ENCODE data around the gene SELENOO.
"Not testable (repeated sequence)": the region's sequence is repeated elsewhere in the genome, so short reads cannot be mapped to it uniquely, and the experiment has no call there.

SELENOO gene

DNA sequence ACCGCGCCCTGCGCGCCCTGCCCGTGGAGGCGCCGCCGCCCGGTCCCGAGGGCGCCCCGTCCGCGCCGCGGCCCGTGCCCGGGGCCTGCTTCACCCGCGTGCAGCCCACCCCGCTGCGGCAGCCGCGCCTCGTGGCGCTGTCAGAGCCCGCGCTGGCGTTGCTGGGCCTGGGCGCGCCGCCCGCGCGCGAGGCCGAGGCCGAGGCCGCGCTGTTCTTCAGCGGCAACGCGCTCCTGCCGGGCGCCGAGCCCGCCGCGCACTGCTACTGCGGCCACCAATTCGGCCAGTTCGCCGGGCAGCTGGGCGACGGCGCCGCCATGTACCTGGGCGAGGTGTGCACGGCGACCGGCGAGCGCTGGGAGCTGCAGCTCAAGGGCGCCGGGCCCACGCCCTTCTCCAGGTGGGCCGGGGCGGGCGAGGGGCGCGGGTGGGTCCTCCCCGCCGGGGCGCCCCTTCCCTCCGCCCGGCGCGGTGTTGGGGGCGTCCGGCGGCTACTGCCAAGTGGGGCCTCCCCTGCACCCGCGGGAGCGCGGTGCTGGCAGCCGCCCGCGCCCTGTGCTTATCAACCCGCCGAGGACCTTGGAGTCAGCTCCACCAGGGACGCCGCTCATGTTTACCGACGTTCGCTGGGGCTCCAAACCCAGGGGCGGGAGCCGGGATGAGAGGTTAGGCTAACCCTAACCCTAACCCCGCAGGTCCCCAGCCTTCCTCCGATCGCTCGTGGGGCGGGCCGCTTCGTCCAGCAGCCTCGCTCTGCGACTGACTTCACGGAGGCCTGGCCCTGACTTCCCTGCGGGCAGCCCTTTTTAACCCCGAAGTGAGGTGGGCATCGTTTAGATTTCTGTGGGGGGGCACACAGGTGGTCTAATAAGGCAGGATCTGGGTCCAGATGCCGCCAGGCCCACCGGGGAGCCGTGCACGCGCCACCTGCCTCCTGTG, 649 bp downstream of the SELENOO start:
- no peak for DNase-seq (ENCODE audit: low read depth in 2 of 2)

DNA sequence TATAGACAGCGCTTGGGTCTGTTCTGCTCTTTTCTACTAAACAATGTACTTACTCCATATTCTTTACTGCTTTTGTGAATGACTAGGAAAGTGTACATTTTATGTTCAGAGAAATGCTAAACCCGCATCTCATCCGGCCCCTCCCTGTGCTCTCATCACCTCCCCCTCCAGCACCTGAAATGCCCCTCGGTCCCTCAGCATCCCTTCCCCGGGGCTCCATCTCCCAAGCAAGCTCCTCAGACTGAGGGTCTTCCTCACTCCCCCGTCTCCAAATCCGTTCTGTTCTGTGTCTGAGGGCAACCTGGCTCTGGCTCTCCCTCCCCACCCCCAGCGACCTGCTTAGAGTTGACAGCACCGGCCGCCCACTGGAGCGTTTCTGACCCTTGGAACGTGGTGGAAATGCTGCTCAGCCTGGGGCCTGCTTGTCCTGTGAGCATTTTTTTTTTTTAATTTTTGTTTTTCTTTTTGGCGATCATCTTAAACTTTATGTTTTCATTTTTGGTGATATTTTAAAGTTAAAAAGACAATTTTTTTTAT, 1.4 kb downstream of the SELENOO start:
- no peak for DNase-seq (ENCODE audit: low read depth in 2 of 2)

DNA sequence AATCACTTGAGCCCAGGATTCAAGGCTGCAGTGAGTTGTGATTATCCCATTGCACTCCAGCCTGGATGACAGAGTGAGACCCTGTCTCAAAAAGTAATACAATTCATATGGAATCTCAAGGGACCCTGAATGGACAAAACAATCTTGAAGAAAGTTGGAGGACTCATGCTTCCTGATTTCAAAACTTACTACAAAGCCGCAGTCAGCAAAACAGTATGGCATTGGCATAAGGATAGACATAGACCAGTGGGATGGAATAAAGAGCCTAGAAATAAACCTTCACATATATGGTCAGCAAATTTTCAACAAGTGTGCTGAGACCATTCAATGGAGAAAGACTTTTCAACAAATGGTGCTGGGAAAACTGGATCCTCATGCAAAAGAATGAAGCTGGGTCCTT, 2.5 kb downstream of the SELENOO start:
- DNase-seq (ENCODE audit: low read depth in 2 of 2): no peak

DNA sequence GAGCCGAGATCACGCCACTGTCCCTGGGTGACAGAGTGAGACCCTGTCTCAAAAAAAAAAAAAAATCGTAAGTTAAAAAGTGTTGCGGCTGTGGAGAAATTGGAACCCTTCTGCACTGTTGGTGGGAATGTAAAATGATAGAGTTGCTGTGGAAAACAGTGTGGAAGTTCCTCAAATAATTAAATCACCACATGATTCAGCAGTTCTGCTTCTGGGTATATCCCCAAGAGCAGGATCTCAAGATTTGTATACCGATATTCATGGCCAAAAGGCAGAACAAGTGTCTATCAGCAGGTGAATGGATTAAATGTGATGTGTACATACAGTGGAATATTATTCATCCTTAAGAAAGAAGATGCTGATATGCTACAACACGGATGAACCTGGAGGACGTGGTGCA, 3.8 kb downstream of the SELENOO start:
- no peak for DNase-seq (ENCODE audit: low read depth in 2 of 2)

DNA sequence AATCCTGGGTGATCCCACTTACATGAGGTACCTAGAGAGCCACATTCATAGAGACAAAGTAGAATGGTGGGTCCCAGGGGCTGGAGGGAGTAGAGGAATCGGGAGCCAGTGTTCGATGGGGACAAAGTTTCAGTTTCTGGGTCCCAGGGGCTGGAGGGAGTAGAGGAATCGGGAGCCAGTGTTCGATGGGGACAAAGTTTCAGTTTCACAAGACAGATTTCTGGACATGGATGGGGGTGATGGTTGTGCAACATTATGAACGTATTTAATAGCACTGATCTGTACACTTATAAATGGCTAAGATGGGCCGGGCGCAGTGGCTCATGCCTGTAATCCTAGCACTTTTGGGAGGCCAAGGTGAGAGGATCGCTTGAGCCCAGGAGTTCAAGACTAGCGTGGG, 4.2 kb downstream of the SELENOO start:
- DNase-seq (ENCODE audit: low read depth in 2 of 2): not testable (repeated sequence)

DNA sequence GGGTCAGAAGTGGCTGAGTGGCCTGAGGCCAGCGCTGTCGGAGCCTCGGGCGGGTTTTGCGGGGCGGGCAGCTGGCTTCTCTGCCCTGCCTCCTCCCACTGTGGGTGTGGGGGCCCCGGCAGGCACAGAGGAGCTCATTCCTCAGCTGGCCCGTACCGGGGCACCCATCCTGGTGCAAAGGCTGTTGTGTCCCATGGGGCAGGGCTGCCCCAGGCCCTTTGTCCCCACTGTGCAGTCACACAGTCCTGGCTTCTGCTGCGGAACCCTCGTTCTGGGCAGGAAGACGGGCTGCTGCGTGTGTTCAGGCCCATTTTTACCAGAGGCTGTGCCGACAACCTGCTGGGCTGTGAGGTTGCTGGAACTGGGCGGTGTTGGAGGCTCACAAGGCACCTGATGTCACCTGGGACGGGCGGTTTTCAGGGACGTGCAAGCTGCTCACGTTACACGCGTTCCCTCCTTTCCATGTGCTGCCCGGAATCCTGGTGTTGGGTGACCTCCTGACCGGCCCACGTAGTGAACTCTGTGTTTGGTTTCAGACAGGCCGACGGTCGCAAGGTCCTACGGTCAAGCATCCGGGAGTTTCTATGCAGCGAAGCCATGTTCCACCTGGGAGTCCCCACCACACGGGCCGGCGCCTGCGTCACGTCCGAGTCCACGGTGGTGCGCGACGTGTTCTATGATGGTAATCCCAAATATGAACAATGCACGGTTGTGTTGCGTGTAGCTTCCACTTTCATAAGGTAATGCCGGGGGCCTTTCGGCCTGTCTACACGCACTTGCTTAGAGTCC, 5.2 kb downstream of the SELENOO start:
- DNase-seq (ENCODE audit: low read depth in 2 of 2): no peak

DNA sequence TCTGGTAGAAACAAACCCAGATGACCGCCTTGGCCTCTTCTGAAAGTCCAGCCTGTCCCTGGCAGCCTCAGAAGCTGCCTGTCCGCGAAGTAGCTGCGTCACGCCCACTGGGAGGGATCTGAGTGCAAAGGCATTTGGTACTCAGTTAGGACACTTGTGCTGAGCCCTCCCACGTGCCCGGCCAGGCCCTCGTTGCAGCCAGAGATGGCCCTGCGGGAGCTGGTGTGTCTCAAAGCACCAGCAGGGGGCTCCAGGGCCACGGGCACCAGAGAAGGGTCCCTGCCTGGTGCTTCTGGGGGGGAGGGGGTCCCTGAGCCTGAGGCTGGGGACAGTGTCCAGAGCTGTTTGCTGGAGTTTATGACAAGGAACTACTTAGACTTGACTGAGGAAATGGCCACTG, 5.8 kb downstream of the SELENOO start:
- DNase-seq (ENCODE audit: low read depth in 2 of 2): no peak

DNA sequence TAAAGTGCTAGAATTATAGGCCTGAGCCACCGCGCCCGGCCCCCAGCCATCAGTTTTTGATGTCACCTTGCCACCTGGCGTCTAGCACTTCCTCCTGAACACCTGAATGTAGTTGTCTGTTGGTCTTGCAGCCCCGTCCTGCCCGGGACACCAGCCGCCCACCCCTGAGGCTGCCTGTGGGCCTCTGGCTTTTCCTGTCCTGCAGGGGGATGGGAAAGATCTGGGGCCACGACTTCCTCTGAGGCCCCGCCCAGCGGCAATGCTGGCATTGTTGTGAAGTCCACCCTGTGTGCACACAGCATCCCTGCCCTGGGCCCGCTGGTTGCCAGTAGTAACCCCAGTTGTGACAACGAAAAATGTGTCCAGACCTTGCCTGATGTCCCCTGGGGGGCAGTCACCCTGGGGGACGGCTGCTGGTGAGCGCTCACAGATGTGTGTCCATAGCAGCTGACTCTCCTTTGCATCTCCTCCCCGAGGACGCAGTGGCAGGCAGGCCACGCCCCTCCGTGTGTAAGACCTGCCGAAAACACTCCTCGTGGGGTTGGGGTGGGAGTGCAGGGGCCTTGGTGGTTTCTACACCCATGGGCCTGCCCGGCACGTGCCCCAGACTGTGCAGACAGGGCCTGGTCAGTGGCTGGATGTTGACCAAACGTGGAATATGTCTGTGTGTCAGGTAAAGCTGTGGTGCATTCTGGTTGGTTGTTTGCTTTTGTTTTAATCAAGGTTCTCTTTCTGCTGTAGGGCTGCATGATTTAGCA, 6.8 kb downstream of the SELENOO start:
- DNase-seq (ENCODE audit: low read depth in 2 of 2): no peak

DNA sequence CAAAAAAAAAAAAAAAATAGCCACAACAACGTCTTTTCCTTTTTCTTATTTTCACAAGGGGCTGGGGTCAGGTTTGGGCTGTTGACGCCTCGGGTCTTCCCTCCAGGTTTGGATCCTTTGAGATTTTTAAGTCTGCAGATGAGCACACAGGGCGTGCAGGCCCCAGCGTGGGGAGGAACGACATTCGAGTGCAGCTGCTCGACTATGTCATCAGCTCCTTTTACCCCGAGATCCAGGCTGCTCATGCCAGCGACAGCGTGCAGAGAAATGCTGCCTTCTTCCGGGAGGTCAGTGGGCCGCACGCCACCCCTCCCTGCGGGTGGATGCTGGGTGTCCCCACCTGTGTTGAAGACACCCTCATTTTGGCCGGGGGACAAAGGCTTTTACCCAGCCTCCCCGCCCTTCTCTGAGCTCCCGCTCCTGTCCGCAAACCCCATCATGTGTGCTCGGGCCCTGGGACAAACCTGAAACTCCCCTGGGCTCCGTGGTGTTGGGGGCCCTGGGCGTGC, 7.7 kb downstream of the SELENOO start:
- no peak for DNase-seq (ENCODE audit: low read depth in 2 of 2)

DNA sequence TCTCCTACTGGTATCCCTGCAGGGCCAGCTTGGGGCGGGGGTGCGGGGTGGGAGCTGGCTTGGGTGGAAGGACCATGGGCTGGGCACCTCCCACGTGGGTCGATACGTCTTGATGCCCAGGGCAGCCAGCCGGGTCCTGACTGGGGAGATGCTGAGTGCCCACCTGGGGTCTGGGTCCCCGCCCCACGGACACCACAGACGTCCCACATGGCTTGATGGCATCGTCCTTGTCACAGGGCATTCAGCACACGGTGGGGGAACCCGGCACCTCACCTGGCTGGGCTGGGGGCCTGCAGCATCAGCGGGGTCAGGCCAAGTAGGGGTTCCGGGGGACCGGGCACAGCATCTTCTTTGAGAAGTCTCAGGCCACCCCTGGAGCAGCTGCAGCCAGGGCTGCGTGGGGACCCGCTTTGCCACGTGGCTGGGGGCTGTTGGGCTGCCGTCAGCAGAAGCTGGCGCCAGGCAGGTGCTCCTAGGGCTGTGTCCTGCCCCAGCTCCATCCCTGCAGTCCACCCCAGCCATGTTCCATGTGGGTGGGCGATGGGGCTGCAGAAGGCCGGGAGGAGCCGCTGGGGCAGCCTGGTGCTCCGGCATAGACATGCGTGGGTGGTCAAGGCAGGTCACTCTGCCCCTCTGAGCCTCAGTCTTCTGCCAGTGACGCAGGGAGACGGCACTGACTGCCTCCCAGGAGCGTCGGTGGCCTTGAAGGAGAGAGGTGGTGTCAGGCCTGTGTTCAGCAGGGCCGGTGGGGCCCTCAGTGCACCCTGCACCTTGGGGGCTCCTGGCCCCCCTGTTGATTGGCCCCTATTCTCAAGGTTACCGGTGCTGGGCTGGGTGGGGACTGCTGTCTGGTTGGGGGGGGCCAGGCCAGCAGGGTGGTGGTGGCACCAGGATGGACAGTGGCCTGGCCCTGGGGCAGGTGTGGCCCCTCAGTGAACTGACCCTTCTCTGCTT, 8.4 kb downstream of the SELENOO start:
- no peak for DNase-seq (ENCODE audit: low read depth in 2 of 2)

DNA sequence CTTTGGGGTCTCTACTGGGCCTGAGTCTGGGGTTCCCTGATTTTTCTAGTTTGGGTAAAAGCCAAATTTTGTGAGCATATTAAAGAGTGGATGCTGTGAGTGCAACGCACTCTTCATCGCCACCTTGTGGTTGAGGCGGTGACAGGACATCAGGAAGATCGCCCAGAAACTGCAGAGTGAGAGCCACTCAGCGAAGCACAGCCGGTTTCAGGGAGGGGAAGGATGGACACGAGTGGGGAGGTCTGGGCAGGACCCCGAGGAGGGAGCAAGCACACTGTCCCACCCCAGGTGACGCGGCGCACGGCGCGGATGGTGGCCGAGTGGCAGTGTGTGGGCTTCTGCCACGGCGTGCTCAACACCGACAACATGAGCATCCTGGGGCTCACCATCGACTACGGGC, 9.1 kb downstream of the SELENOO start:
- peak; percentile 42 to 52 for DNase-seq (ENCODE audit: low read depth in 2 of 2)

DNA sequence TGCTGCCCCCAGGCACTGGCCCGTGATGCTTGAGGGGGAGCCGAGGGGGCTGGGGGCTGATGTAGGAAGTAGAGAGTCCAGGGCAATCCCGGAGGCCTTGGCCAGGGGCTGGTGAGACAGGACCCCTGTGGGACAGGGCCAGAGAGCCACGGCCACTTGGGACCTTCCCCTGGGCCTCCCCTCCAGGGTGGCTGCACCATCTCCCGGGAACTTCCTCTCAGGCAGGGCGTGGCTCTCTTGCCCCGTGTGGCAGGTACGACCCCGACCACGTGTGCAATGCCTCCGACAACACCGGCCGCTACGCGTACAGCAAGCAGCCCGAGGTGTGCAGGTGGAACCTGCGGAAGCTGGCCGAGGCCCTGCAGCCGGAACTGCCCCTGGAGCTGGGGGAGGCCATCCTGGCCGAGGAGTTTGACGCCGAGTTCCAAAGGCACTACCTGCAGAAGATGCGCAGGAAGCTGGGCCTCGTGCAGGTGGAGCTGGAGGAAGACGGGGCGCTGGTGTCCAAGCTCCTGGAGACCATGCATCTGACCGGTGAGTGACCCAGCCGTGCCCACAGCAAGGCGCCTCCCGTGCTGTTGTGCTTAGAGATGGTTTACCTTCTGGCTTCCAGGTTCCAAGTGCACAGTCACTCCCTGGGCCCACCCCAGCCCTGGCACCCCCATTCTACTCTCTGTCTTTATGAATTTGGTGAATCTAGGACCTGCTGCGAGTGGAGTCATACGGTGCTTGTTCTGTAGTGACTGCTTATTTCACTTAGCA, 9.7 kb downstream of the SELENOO start:
- no peak for DNase-seq (ENCODE audit: low read depth in 2 of 2)

DNA sequence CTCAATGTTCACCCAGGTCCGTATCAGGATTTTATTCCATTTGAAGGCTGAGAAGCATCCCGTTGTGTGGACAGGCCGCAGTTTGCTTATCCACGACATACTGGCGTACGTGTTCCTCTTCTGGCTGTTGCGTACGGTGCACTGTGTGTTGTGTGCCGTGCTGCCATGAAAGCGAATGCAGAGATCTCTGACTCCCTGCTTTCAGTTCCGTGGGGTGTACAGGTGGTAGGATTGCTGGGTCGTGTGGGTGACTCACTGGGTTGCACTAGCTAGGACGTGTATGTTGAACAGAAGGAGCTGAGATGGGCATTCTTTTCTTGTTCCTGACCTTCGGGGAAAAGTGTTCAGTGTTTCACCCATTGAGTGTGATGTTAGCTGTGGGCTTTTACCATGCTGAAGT, 10.3 kb downstream of the SELENOO start:
- DNase-seq (ENCODE audit: low read depth in 2 of 2): no peak

DNA sequence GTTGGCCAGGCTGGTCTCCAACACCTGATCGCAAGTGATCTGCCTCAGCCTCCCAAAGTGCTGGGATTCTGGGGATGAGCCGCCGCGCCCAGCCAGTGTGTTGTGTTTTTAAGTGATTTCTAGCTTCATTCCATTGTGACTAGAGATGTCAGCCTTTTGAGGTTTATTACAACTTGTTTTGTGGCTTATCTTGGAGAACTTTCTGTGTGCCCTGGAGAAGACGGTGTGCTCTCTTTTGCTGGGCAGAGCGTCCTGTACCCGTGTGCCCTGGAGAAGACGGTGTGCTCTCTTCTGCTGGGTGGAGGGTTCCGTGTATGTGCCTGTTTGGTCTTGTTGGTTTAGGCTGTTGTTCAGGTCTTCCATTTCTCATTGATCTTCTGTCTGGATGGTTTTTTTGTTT, 12.5 kb downstream of the SELENOO start:
- DNase-seq (ENCODE audit: low read depth in 2 of 2): no peak

DNA sequence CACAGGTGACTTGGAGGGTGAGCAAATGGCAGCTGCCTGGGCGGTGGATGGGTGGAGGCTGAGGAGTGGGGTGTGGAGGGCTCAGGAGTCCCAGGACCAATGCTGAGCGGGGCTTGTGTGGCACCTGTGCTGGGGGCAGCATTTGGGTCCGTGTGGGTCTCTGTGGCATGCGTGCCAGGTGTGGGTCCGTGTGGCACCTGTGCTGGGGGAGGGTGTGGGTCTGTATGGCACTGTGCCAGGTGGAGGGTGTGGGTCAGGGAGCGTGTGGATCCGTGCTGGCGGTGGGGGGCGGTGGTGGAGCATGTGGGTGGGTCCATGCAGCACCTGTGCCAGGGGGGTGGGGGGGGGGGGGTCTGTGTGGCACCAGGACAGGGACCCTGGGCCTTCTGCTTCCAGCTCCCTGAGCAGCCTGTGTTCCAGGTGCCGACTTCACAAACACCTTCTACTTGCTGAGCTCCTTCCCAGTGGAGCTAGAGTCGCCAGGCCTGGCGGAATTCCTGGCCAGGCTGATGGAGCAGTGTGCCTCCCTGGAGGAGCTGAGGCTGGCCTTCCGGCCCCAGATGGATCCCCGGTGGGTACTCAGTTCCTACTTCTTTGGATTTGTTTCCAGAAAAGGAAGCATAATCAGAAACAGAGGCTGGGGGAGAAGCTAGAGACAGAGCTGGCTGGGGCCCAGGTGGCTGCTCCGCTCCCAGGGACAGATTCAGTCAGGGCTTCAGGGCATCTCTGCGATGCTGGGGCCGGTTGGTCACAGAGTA, 14.7 kb downstream of the SELENOO start:
- no peak for DNase-seq (ENCODE audit: low read depth in 2 of 2)

DNA sequence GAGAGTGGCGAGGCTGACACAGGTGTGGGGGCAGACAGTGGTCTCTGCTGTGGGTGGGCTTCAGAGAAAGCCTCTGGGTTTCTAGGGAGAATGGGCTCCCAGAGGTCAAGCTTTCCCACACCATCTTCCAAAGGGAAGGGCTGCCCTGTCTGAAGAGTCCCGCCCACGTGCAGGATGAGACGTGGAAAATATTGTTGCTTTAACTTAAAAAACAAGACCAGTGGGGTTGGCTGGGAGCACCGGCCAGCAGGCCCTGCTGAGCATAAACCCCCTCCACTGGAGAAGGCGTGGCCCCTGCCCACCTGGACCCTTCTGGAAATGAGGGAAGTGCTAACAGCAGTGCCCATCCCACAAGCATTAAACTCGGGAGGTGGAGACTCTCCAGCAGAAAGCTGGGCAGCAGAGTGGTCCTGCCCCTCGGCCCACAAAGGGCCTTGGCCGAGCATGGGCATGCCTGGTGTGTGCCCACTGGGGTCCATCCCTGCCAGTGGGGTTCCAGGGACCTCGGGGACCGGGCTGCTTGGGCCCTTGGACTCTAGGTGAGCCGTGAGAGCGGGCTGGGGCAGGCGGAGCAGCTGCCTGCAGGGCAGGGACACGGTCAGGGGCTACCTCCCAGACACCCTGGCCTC, 15.4 kb downstream of the SELENOO start:
- no peak for DNase-seq (ENCODE audit: low read depth in 2 of 2)

DNA sequence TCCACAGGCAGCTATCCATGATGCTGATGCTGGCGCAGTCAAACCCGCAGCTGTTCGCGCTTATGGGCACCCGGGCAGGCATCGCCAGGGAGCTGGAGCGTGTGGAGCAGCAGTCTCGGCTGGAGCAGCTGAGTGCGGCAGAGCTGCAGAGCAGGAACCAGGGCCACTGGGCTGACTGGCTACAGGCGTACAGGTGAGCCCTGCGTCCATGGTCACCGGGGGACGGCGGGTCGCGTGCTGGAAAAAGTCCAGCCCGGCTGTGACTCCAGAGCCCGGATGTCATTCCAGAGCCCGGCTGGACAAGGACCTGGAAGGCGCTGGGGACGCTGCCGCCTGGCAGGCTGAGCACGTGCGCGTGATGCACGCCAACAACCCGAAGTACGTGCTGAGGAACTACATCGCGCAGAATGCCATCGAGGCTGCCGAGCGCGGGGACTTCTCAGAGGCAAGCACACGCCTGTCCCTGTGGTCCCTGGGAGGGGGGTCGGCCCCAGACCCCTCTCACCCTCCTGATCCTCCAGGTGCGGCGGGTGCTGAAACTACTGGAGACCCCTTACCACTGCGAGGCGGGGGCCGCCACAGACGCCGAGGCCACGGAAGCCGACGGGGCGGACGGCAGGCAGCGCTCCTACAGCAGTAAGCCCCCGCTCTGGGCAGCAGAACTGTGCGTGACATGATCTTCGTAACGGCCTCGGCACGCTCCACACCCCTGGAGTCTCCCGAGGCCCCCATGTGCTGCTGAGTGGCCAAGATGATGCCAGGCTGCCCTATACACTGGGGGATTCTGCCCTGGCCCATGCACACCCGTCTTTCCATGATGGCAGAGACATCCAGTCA, 16.1 kb downstream of the SELENOO start:
- no peak for DNase-seq (ENCODE audit: low read depth in 2 of 2)
